Mammary epithelial cell (primary cell): ENCODE results near the gene ATOH8.

Experiments used
- EZH2 ChIP-seq: IDR thresholded peaks from 2 replicates; pipeline ENCODE4 v1.6.1; 2012; ENCODE audit warnings: low read length, inconsistent platforms, borderline replicate concordance
- TF ChIP-seq, protein P1 (sequence below), 2 donors: IDR thresholded peaks in 1 of 2; conservative IDR thresholded peaks in 1 of 2; 2 replicates each; pipeline ENCODE4 v1.5.1; 2011 to 2012; ENCODE audit warnings: inconsistent platforms in 2 of 2, low read length in 2 of 2, mild to moderate bottlenecking in 2 of 2, control low read depth in 1 of 2, low read depth in 1 of 2; ENCODE audit not compliant: insufficient read depth in 1 of 2; ENCODE audit errors: extremely low read depth in 1 of 2

DNA sequence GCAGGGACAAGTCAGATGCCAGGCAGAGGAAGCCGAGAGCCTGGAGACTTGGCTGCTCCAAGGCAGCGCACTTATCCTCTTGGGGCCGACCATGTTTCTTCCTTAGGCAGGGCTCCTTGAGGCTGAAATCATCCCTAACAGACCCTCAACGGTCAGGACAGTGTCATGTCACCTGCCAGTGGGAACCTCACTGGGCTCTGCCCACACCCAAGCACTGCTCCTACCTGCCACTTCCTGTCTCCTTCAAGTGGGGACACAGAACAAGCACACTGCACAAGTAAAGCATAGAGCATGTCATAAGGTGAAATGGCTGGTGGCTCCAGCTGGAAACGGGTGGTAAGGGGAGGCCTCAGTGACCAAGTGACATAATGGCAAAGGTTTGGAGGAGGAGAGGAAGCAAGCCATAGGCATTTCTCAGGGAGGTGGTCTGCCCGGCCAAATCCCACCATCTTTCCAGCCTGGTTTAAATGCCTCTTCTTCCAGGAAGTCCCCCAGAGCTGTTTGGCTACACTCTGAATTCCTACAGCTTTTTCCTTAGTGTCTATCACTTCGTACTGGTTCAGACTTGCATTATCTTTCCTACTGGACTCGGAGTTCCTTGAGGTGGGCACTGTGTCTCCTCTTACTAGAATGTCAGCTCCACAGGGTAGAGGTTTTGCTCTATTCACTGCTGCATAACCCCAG, 7.3 kb upstream of the ATOH8 start:
- TF ChIP-seq, protein P1, sequence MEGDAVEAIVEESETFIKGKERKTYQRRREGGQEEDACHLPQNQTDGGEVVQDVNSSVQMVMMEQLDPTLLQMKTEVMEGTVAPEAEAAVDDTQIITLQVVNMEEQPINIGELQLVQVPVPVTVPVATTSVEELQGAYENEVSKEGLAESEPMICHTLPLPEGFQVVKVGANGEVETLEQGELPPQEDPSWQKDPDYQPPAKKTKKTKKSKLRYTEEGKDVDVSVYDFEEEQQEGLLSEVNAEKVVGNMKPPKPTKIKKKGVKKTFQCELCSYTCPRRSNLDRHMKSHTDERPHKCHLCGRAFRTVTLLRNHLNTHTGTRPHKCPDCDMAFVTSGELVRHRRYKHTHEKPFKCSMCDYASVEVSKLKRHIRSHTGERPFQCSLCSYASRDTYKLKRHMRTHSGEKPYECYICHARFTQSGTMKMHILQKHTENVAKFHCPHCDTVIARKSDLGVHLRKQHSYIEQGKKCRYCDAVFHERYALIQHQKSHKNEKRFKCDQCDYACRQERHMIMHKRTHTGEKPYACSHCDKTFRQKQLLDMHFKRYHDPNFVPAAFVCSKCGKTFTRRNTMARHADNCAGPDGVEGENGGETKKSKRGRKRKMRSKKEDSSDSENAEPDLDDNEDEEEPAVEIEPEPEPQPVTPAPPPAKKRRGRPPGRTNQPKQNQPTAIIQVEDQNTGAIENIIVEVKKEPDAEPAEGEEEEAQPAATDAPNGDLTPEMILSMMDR (conservative IDR thresholded peaks at IDR 0.05 in 1 of 2, IDR thresholded peaks at IDR 0.05 in 1 of 2; ENCODE audit: extremely low read depth in 1 of 2, insufficient read depth in 1 of 2, low read depth in 1 of 2, low read length in 2 of 2), result no peak
- no peak for TF ChIP-seq EZH2
